Endothelial cell of umbilical vein (primary cell): ENCODE measurements around the gene MYH15. TPM values are rescaled to one million over a fixed set of nuclear protein-coding genes. Genes with fewer than 3 reads are reported as not detected.

Experiments
- BruUV-seq: library from RNA; stranded (reverse); fragments of 400-500 nt; replicated peaks from 2 replicates; lab custom pipeline; 2021; lab: Mats Ljungman, UMichigan
- CTCF ChIA-PET: fragments of 300-600, 350-600 bp; sonication (Branson Sonifier 250); formaldehyde crosslinking; loops from one replicate; lab custom pipeline; 2021; ENCODE audit warnings: antibody characterized with exemption, inconsistent platforms; lab: Charles Lee
- POLR2A ChIA-PET: fragments of 300-600, 350-600 bp; sonication (Branson Sonifier 250); formaldehyde crosslinking; loops from one replicate; lab custom pipeline; 2021; ENCODE audit warnings: antibody characterized with exemption, inconsistent platforms; lab: Charles Lee
- DNase-seq: peaks from one replicate; pipeline ENCODE4 v3.0.0-alpha.2; 2011; ENCODE audit warnings: low read depth, low spot score
- FAIRE-seq: peaks from 2 replicates; lab custom pipeline; 2011; peaks lifted over from hg19 to GRCh38; lab: Jason Lieb, UNC
- H2AFZ ChIP-seq: 2 replicates; pipeline ENCODE4 v1.6.0; 2012; ENCODE audit warnings: low read depth, low read length, control low read depth, inconsistent platforms
- H3K27ac ChIP-seq: 2 replicates; pipeline ENCODE4 v1.5.1; 2011; ENCODE audit warnings: low read depth, mild to moderate bottlenecking, control low read depth, low read length, moderate library complexity; ENCODE audit not compliant: insufficient read depth
- H3K27me3 ChIP-seq, 2 experiments: 2 replicates each; pipeline versions ENCODE4 v1.6.0 to v1.6.1; 2011; ENCODE audit warnings: low read length in 2 of 2, mixed read lengths in 1 of 2; ENCODE audit not compliant: control insufficient read depth in 2 of 2, insufficient read depth in 2 of 2
- H3K36me3 ChIP-seq, 2 experiments: 2 replicates in 1 of 2; 3 replicates in 1 of 2; pipeline ENCODE4 v1.5.1; 2011; ENCODE audit warnings: low read length in 2 of 2, mild to moderate bottlenecking in 1 of 2, moderate library complexity in 1 of 2; ENCODE audit not compliant: control insufficient read depth in 2 of 2, insufficient read depth in 2 of 2; ENCODE audit errors: extremely low read depth in 1 of 2
- H3K4me1 ChIP-seq: 3 replicates; pipeline ENCODE4 v1.5.1; 2011; ENCODE audit warnings: mild to moderate bottlenecking, low read length; ENCODE audit not compliant: control insufficient read depth, insufficient read depth; ENCODE audit errors: extremely low read depth
- H3K4me2 ChIP-seq: 2 replicates; pipeline ENCODE4 v1.6.1; 2011; ENCODE audit warnings: low read length, control low read depth, mixed read lengths; ENCODE audit not compliant: insufficient read depth
- H3K4me3 ChIP-seq, 3 experiments: fragments of 200-600 bp in 1 of 3; sonication (generic), shearing (Covaris generic) in 1 of 3; replicated peaks in 1 of 3; 2 replicates each; pipeline ENCODE4 v1.5.1; 2011 to 2016; ENCODE audit warnings: control low read depth in 3 of 3, low read length in 3 of 3, mild to moderate bottlenecking in 2 of 3, inconsistent platforms in 1 of 3, low read depth in 1 of 3, moderate library complexity in 1 of 3; ENCODE audit not compliant: insufficient read depth in 1 of 3
- H3K79me2 ChIP-seq: 2 replicates; pipeline ENCODE4 v1.6.0; 2012; ENCODE audit warnings: low read length, inconsistent platforms; ENCODE audit not compliant: control insufficient read depth, insufficient read depth
- H3K9ac ChIP-seq: replicated peaks from 2 replicates; pipeline ENCODE3; 2011; ENCODE audit warnings: low read length, control low read depth; ENCODE audit not compliant: insufficient read depth; ENCODE audit errors: extremely low read depth
- H3K9me1 ChIP-seq: replicated peaks from 3 replicates; pipeline ENCODE4 v1.6.0; 2011; ENCODE audit warnings: mild to moderate bottlenecking, low read length; ENCODE audit not compliant: control insufficient read depth, insufficient read depth; ENCODE audit errors: extremely low read depth
- H3K9me3 ChIP-seq: replicated peaks from 2 replicates; pipeline ENCODE4 v1.5.1; 2012; ENCODE audit warnings: low read length, inconsistent platforms; ENCODE audit not compliant: control insufficient read depth, insufficient read depth
- H4K20me1 ChIP-seq: replicated peaks from 2 replicates; pipeline ENCODE3; 2011; ENCODE audit warnings: mild to moderate bottlenecking, low read length; ENCODE audit not compliant: control insufficient read depth, insufficient read depth; ENCODE audit errors: extremely low read depth
- CTCF ChIP-seq, 2 donors: IDR thresholded peaks; 1 replicate in 1 of 2; 2 replicates in 1 of 2; pipeline ENCODE4 v1.5.1; 2011; ENCODE audit warnings: low read length in 2 of 2, mild to moderate bottlenecking in 2 of 2, moderate library complexity in 2 of 2, control low read depth in 1 of 2, inconsistent platforms in 1 of 2, low read depth in 1 of 2; ENCODE audit not compliant: insufficient read depth in 1 of 2; ENCODE audit errors: extremely low read depth in 1 of 2
- EZH2 ChIP-seq: IDR thresholded peaks from 2 replicates; pipeline ENCODE4 v1.6.1; 2012; ENCODE audit warnings: borderline replicate concordance, low read depth, mild to moderate bottlenecking, moderate library complexity, low read length, inconsistent platforms; ENCODE audit not compliant: severe bottlenecking
- FOS ChIP-seq: IDR thresholded peaks from 2 replicates; pipeline ENCODE4 v1.6.1; 2011; ENCODE audit warnings: mild to moderate bottlenecking, low read length, moderate library complexity, borderline replicate concordance; ENCODE audit not compliant: insufficient read depth
- GATA2 ChIP-seq: IDR thresholded peaks from 2 replicates; pipeline ENCODE4 v1.7.0; 2011; ENCODE audit warnings: low read depth, mild to moderate bottlenecking, moderate library complexity, mixed read lengths, low read length; ENCODE audit not compliant: insufficient read length, insufficient read depth
- JUN ChIP-seq: IDR thresholded peaks from 2 replicates; pipeline ENCODE4 v1.6.1; 2011; ENCODE audit warnings: borderline replicate concordance, low read depth; ENCODE audit not compliant: insufficient read length, insufficient read depth
- MAX ChIP-seq: IDR thresholded peaks from 2 replicates; pipeline ENCODE4 v1.6.1; 2011; ENCODE audit not compliant: insufficient read depth, insufficient read length
- MYC ChIP-seq: IDR thresholded peaks from one replicate; pipeline ENCODE4 v1.6.1; 2011; ENCODE audit warnings: mild to moderate bottlenecking, low read depth, low read length
- POLR2A ChIP-seq: IDR thresholded peaks from 2 replicates; pipeline ENCODE4 v1.6.1; 2012; ENCODE audit warnings: low read depth, mild to moderate bottlenecking, control low read depth, low read length
- POLR2AphosphoS5 ChIP-seq: IDR thresholded peaks from 2 replicates; pipeline ENCODE4 v1.6.1; 2012; ENCODE audit warnings: low read depth, mild to moderate bottlenecking, control low read depth, low read length, moderate library complexity; ENCODE audit not compliant: insufficient read depth
- dilution Hi-C: fragments of 300-500 bp; cut with MboI; formaldehyde crosslinking; loops from one replicate; pipeline ENCODE4 v1.15.0; 2019; ENCODE audit warnings: low sequenced_read_pairs; ENCODE audit not compliant: extremely low pct_ligation_motif_present
- intact Hi-C: fragments of 100-400 bp; cut with micrococcal nuclease; formaldehyde crosslinking; loops from one replicate; pipeline ENCODE4 v1.10.0; 2022
- polyA plus RNA-seq, 4 experiments: library from polyadenylated mRNA; depleted of rRNA in 3 of 4; stranded (reverse) in 3 of 4; unstranded in 1 of 4; fragments of >200 nt; gene quantifications; 2 replicates each; pipeline versions ENCODE4 v1.2.1 to v1.2.3, GENCODE V29; 2011 to 2012; ENCODE audit warnings: missing spikeins in 1 of 4
- total RNA-seq: library from RNA; stranded (reverse); gene quantifications from 2 replicates; pipeline ENCODE4 v1.2.3, GENCODE V29; 2021

Gene MYH15
- total and polyA plus RNA-seq, 2 donors (not counting 3 experiments of a cell fraction or from before 2014, with no cell fraction given) = 0.27 TPM; not detected in 1

- H3K79me2 ChIP-seq = no peaks in the 10 kb centered on the region
- ChIA-PET CTCF (no interaction called here), POLR2A (interaction anchor here (0.6 kb wide), 1 partner anchor 567 kb away, joined by 3 read pairs; no protein-coding TSS in a partner anchor)
- no peak overlapping the region for H2AFZ ChIP-seq
- no peaks in the 10 kb centered on the region for H4K20me1 ChIP-seq
- BruUV-seq = no TSS peak
- no peaks in the 10 kb centered on the region for H3K4me1 ChIP-seq
- no peak overlapping the region for H3K9ac ChIP-seq
- H3K4me3 ChIP-seq = no peak overlapping the region
- no peak for FAIRE-seq
- H3K27me3 ChIP-seq = no peaks in the 10 kb centered on the region
- H3K9me1 ChIP-seq = no peaks in the 10 kb centered on the region
- TF ChIP-seq JUN = no peak
- no peak for TF ChIP-seq FOS
- TF ChIP-seq POLR2AphosphoS5 = no peak
- TF ChIP-seq CTCF (IDR thresholded peaks at IDR 0.05; ENCODE audit: extremely low read depth in 1 of 2, insufficient read depth in 1 of 2, low read depth in 1 of 2, low read length in 2 of 2) = no peak
- no peak for TF ChIP-seq POLR2A
- TF ChIP-seq MAX = no peak
- TF ChIP-seq MYC = no peak
- TF ChIP-seq GATA2 = no peak
- TF ChIP-seq EZH2 = no peak
- intact Hi-C loops (no loop called here), dilution Hi-C loops (no loop called here)
- H3K36me3 ChIP-seq = no peaks in the 10 kb centered on the region
- no peak overlapping the region for H3K27ac ChIP-seq
- no peak overlapping the region for H3K4me2 ChIP-seq
- H3K9me3 ChIP-seq = no peaks in the 10 kb centered on the region
- DNase-seq = no peak
Measured at GRCh38 chr3:108377384-108377783, 133.0 kb downstream of the MYH15 start.
